CD4-positive, alpha-beta T cell treated with Interleukin-4 for 1 hour (primary cell): ENCODE measurements around the gene LRP10.

Experiments
- DNase-seq, 2 donors: peaks; one replicate each; pipeline ENCODE4 v3.0.0-alpha.2; 2020 to 2022

Gene LRP10

DNA sequence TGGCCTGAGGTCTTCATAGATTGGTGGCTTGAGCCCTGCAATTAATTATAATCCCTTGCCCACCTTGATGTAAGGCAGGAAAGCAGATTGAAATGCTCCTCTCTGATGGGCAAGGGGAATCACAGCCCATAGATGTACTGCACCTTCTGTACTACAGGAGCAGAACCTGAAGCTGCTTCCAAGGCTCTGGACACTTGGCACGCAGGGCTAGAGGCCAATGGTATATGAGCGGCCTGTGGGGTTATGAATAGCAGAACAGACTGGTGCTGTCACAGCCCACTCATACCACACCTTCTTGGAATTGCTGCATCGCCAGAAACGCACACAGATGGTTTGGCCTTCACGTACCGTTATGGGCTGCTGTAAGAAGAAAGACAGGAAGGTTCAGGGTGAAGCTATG, 49.2 kb downstream of the LRP10 start:
- DNase-seq, result no peak

DNA sequence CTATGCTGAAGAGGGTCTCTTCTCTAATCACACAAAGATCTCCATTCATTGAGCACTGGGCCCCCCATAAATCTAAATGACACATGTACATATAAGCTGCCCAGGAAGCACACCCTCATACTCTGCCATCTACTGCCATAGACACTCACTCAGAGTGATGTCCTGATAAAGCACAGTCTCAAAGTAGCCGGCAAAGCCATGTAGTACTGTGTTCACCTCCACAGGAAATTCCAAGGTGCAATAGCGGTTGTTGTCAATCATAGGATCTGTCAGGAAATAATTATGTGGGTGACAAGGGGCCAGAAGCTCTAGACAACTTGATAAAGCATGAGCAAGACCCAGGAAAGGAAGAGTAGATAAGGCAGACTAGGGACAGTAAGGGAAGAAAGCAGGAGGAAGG, 50.8 kb downstream of the LRP10 start:
- no peak for DNase-seq

DNA sequence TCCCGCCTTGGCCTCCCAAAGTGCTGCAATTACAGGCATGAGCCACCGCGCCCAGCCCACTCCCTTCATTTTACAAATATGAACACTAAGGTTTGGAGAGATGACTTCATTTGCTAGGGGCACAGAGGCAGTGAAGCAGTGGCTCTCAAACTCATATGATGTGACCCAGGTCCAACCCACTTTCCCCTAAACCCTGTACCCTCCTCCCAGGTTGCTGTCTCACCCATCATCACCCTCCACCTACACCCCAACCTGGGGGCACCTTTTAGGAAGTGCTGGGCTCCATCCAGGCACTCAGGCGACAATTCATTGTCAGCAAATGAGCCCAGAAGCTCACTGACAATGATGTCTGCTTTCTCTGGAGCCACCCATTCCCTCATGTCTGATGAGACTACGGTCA, 52.2 kb downstream of the LRP10 start:
- DNase-seq, result no peak

DNA sequence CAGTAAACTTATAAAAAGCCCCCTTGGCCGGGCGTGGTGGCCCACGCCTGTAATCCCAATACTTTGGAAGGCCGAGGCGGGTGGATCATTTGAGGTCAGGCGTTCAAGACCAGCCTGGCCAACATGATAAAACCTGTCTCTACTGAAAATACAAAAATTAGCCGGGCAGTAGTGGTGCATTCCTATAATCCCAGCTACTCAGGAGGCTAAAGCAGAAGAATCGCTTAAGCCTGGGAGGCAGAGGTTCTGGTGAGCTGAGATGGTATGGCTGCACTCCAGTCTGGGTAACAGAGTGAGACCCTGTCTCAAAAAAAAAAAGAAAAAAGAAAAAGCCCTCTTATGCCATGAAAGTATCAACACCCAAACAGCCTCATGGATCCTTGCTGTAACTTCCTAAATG, 54.0 kb downstream of the LRP10 start:
- no peak for DNase-seq

DNA sequence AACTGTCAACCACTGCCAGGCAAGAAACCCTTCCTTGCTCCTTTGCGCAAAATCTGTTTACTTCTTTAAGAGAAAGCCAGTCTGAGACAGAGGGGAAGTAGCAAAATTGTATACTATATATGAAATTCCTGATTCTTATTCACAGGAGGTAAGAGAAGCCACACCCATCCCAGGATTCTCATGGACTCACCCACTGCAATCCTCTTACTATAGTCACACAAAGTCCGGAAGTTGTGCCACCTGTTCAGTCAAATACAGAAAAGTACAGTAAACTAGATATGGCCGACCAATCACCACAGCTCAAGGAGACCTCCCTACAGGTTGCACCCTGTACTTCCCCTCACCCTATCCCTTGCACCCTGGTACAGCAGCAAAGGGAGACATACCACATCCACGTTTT, 54.8 kb downstream of the LRP10 start:
- no peak for DNase-seq

DNA sequence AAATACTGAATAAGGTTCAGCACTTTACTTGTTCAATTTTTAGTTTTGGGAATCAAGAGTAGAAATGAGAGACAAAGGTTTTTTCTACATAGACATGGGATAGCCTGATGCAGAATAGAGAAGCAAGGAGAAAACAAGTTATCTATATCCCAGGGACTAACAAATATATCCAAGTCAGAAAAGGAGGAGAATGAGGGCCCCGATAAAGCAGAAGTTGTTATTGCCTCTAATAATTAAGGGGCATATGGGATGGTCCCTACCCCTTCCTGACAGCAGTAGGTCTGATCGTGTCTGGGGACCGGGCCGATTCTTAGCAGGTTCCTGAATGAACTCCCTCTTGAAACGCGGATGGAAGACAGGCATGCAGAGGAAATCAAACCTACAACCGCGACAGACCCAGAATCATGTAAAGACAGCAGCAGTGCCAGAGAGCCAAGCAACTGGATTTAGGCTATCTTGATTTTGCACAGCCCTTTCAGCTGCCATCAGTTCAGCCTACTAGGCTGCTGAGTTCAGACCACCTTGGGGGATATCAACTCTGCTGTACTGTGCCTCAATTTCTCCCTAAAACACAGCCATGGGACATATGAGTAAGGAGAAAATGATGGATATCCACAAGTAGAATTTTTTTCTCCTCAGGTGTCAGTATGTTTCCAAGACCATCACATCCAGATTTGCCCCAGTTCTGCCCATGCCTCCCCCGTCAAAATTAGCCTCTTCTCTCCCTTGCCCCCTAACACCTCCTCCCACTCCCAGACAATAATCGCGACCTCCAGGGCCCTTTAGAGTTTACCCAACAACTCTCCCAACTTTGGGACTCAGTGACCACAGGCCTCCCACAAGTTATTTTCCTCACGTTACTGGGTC, 56.9 kb downstream of the LRP10 start:
- DNase-seq, result no peak

DNA sequence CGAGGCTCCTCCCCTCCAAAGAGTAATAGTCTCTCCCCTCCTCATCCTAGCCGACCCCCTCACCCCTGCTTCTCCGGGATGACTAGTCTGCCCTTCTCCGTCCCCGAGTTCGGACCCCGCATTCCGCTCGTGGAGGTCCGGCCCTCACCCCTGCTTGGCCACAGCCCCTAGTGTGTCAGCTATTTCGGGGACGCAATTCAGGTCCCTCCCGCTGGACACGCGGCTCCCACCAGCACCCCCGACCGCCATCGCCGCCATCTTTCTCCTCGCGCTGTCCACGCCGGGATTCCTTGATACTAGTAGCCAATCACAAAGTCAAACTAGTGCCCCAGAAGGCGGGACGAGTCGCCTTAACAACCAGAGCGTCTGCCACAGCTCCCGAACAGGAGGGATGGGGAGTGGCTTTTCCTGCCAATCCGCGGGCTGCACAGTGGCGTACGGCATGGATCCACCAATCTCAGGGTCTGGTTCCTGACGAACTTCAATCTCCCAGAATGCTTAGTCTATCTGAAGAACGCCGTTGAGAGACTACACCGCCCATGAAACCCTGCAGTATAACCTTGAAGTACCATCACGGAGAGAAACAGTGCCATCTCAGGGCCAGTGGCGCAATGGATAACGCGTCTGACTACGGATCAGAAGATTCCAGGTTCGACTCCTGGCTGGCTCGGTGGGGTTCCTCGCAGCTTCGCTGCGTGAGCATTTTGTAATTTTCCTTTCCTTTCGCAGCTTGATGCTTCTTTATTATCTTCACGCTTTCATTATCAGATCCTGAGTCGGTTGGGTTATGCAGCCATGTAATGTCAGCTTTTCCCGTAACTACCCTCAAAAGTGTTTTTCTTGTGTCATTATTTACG, 57.8 kb downstream of the LRP10 start, which contains the start of gene PRMT5:
Gene PRMT5, minus strand, starts transcription at position 273 of the 857 bp plus-strand sequence. Its CDS starts 15 bp downstream, at position 258.
- peak; percentile 99 to 100 for DNase-seq

DNA sequence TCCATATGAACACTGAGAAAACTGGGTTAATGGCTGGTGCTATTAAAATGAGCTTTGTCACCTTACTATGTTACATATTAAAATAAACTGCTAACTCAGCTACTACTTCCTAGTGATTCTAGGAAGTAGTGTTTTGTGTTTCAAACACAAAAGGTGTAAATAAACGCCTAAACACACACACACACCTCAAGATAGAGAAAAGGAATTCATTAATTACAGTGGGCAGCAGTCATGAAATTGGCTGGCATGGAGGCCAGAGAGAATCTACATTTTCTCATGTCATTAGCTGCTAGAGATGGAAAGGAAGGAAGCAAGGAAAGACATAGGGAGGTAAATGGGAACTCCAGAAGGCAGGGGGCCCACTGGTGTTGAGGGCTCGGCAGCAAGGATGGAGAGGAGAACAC, 58.4 kb downstream of the LRP10 start:
- DNase-seq, result no peak
